Measurements from ENCODE around the gene VPS11. TPM values are rescaled to one million over a fixed set of nuclear protein-coding genes. Genes with fewer than 3 reads are reported as not detected.

The VPS11 gene
- total RNA-seq, 4 donors from 2014 or later = 15.2 to 28.4 (median 18.2) TPM

GRCh38 chr11:119094816-119095065, 27.1 kb downstream of the VPS11 start:
- 0% methylated on average over 6 of the region's 19 CpGs; no CpG with 5 or more reads in 1 of the 2 donors for WGBS, 2 donors

GRCh38 chr11:119095066-119095880, 27.7 kb downstream of the VPS11 start:
- H3K27me3 ChIP-seq = no peaks in the 10 kb centered on the region
- TF ChIP-seq CTCF (IDR thresholded peaks at IDR 0.05) = peak in 2 of 6 experiments; percentile 3 to 24
- TF ChIP-seq POLR2A (IDR thresholded peaks at IDR 0.05) = peak in 2 of 4 donors; percentile 98 to 99
- H3K4me1 ChIP-seq = peaks cover 15 to 46% (median 24%) of the 10 kb centered on the region in 3 donors
- peak; percentile 97 for DNase-seq
- peak overlapping the region; percentile 90 to 97 (median 96) for H3K27ac ChIP-seq
- peak overlapping the region; percentile 73 to 93 (median 86) for H3K4me3 ChIP-seq
- WGBS, 2 donors = 0% methylated on average over 10 of the region's 79 CpGs
- H3K9me3 ChIP-seq = no peaks in the 10 kb centered on the region
- H3K36me3 ChIP-seq = peaks cover 6 to 45% (median 16%) of the 10 kb centered on the region in 3 donors
- intact Hi-C loops (cut with DNase I) = loop anchor here (10.0 kb wide), 1 partner anchor 100 kb away; no protein-coding TSS in a partner anchor

More at GRCh38 chr11:119094816-119095065, 27.1 kb downstream of the VPS11 start:
- no peak for DNase-seq
- Histone ChIP-seq H3K27me3 (no peaks in the 10 kb centered on the region), H3K27ac (peak overlapping the region; percentile 90 to 97 (median 96)), H3K4me3 (peak overlapping the region; percentile 73 to 93 (median 86)), H3K4me1 (peaks cover 14 to 40% (median 21%) of the 10 kb centered on the region in 3 donors), H3K36me3 (peaks cover 6 to 45% (median 16%) of the 10 kb centered on the region in 3 donors), H3K9me3 (no peaks in the 10 kb centered on the region)
- peak; percentile 28 to 69 (median 56) for TF ChIP-seq CTCF (IDR thresholded peaks at IDR 0.05)
- no peak for TF ChIP-seq POLR2A (IDR thresholded peaks at IDR 0.05)
- intact Hi-C loops (cut with DNase I) = loop anchor here (10.0 kb wide), 1 partner anchor 100 kb away; no protein-coding TSS in a partner anchor

- no peak overlapping the region for H3K4me3 ChIP-seq
- peaks cover 9 to 43% (median 25%) of the 10 kb centered on the region in 3 donors for H3K4me1 ChIP-seq
- no peak overlapping the region for H3K27ac ChIP-seq
- H3K36me3 ChIP-seq = peaks cover 6 to 29% (median 16%) of the 10 kb centered on the region in 3 donors
- no peak for DNase-seq
- TF ChIP-seq CTCF (IDR thresholded peaks at IDR 0.05) (no peak), POLR2A (IDR thresholded peaks at IDR 0.05) (no peak)
- H3K27me3 ChIP-seq = no peaks in the 10 kb centered on the region
- no peaks in the 10 kb centered on the region for H3K9me3 ChIP-seq
- intact Hi-C loops (cut with DNase I) = loop anchor here (10.0 kb wide), 1 partner anchor 95 kb away; no protein-coding TSS in a partner anchor
- WGBS, 2 donors = 58 to 70% methylated on average over 6 of the region's 6 CpGs
Observed at GRCh38 chr11:119099711-119100110, 32.1 kb downstream of the VPS11 start.

DNA sequence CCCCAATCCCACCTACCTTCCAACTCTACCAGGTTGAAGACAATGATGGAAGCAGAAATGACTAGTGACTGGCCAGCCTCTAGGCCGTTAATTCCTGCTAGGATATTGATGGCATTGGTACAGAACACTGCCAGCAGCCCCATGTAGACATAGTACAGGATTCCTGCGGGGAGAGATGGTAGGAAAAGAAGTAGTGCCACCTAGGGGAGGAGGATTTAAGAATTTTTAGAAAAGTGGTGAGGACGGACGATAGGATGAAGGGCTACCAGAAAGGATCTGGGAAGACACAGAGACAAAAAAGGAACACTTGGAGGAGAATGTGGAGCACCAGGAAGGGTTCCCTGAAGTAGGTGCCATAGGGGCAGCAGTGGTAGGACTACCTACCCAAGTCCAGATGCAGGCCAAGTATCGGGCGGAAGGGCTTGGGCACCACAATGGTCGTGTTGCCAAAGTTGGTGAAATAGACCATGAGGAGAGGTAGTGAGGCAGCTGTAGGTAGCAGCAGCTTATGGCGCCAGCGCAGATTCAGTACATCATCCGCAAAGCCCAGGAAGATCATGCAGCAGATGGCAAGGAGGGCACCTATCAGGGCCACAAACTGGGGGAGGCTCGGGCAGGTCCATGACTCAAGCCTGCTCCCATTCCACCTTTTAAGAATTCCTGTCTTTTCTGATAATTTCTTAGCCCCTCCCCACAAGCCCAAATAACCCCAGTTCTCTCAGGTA, 32.8 kb downstream of the VPS11 start:
- TF ChIP-seq POLR2A (IDR thresholded peaks at IDR 0.05) = no peak
- peak in 3 of 6 experiments; percentile 10 to 44 (median 14) for TF ChIP-seq CTCF (IDR thresholded peaks at IDR 0.05)
- DNase-seq = no peak
- Histone ChIP-seq H3K36me3 (peaks cover 6 to 29% (median 16%) of the 10 kb centered on the region in 3 donors), H3K27ac (peak overlapping the region in 2 of 4 donors; percentile 2 to 95), H3K4me1 (peaks cover 9 to 43% (median 25%) of the 10 kb centered on the region in 3 donors), H3K27me3 (no peaks in the 10 kb centered on the region), H3K4me3 (peak overlapping the region; percentile 62 to 88 (median 75)), H3K9me3 (no peaks in the 10 kb centered on the region)
- WGBS, 2 donors = 30 to 34% methylated on average over 11 of the region's 11 CpGs
- intact Hi-C loops (cut with DNase I) = no loop called here
